Measurements from ENCODE around the gene TGFA.

GRCh38 chr2:70522627-70523026 is 31.0 kb downstream of the TGFA start:
- TF ChIP-seq CTCF (IDR thresholded peaks at IDR 0.05) (no peak), POLR2A (IDR thresholded peaks at IDR 0.05) (no peak)

Data from heart left ventricle (tissue), 13 donors.